Kidney (tissue), 14 donors: Measurements from ENCODE around the gene ALPG. TPM values are rescaled to one million over a fixed set of nuclear protein-coding genes. Genes with fewer than 3 reads are reported as not detected.
"Not testable (repeated sequence)": the region's sequence is repeated elsewhere in the genome, so short reads cannot be mapped to it uniquely, and the experiment has no call there.

Experiments
- DNase-seq, 5 donors: peaks; one replicate each; pipeline ENCODE4 v3.0.0-alpha.2; 2013 to 2020
- FAIRE-seq: peaks from 2 replicates; lab custom pipeline; 2012; peaks lifted over from hg19 to GRCh38; lab: Jason Lieb, UNC
- H3K27ac ChIP-seq, 2 donors: one replicate each; pipeline ENCODE4 v1.7.0; 2013; ENCODE audit warnings: low read depth in 2 of 2, low read length in 2 of 2, inconsistent platforms in 1 of 2
- H3K27me3 ChIP-seq: one replicate; pipeline ENCODE4 v1.7.1; 2013; ENCODE audit warnings: low read length, inconsistent platforms; ENCODE audit not compliant: control insufficient read depth, insufficient read depth
- H3K36me3 ChIP-seq, 3 donors: one replicate each; pipeline versions ENCODE4 v1.7.0 to v1.7.1; 2013; ENCODE audit warnings: low read length in 3 of 3, control low read depth in 1 of 3, inconsistent platforms in 1 of 3; ENCODE audit not compliant: insufficient read depth in 3 of 3, control insufficient read depth in 2 of 3
- H3K4me1 ChIP-seq, 3 donors: one replicate each; pipeline versions ENCODE4 v1.7.0 to v1.7.1; 2013; ENCODE audit warnings: low read length in 3 of 3, inconsistent platforms in 1 of 3, low read depth in 1 of 3; ENCODE audit not compliant: control insufficient read depth in 2 of 3, insufficient read depth in 2 of 3
- H3K4me3 ChIP-seq, 3 donors: one replicate each; pipeline versions ENCODE4 v1.7.0 to v1.8.1; 2013; ENCODE audit warnings: low read length in 3 of 3, control low read depth in 1 of 3, inconsistent platforms in 1 of 3
- H3K9ac ChIP-seq, 3 donors: one replicate each; pipeline versions ENCODE4 v1.7.0 to v1.7.1; 2013; ENCODE audit warnings: low read length in 3 of 3, control low read depth in 1 of 3, inconsistent platforms in 1 of 3
- H3K9me3 ChIP-seq, 3 donors: one replicate each; pipeline versions ENCODE4 v1.7.0 to v1.7.1; 2013; ENCODE audit warnings: low read length in 3 of 3, control low read depth in 1 of 3, inconsistent platforms in 1 of 3; ENCODE audit not compliant: control insufficient read depth in 2 of 3, insufficient read depth in 1 of 3
- intact Hi-C: fragments of 100-400 bp; cut with DNase I; formaldehyde crosslinking; loops from one replicate; pipeline ENCODE4 v1.11.1; 2022
- polyA plus RNA-seq: library from polyadenylated mRNA; stranded (reverse); fragments of 350-450 nt; fragmentation: Illumina TruSeq; extraction: RNeasy Lipid Tissue Mini Kit (QIAGEN cat#74804); gene quantifications from one replicate; pipeline ENCODE4 v1.2.3, GENCODE V29; 2014; ENCODE audit warnings: low read depth, low replicate concordance; ENCODE audit not compliant: insufficient read depth
- total RNA-seq: library from RNA; stranded (reverse); fragmentation: NEBNext Ultra II Directional; extraction: Animal tissue kit (Norgen Biotek cat#: 25700); gene quantifications from one replicate; pipeline ENCODE4 v1.2.1, GENCODE V29; 2021
- TF ChIP-seq, protein P1 (sequence below): IDR thresholded peaks from 3 replicates; pipeline ENCODE4 v1.5.1; 2012; ENCODE audit warnings: mild to moderate bottlenecking, moderate library complexity, borderline replicate concordance; ENCODE audit not compliant: insufficient read depth; ENCODE audit errors: extremely low read depth
- donor health status: control.
- donor health status: control.
- donor health status: control.
- donor health status: control.
- donor health status: control.
- donor health status: DM: yes; HTN: yes; CAD: no.
- donor health status: Normal renal cell carcinoma (clear cell type).

The ALPG gene
- total and polyA plus RNA-seq, 2 donors from 2014 or later, result not detected

DNA sequence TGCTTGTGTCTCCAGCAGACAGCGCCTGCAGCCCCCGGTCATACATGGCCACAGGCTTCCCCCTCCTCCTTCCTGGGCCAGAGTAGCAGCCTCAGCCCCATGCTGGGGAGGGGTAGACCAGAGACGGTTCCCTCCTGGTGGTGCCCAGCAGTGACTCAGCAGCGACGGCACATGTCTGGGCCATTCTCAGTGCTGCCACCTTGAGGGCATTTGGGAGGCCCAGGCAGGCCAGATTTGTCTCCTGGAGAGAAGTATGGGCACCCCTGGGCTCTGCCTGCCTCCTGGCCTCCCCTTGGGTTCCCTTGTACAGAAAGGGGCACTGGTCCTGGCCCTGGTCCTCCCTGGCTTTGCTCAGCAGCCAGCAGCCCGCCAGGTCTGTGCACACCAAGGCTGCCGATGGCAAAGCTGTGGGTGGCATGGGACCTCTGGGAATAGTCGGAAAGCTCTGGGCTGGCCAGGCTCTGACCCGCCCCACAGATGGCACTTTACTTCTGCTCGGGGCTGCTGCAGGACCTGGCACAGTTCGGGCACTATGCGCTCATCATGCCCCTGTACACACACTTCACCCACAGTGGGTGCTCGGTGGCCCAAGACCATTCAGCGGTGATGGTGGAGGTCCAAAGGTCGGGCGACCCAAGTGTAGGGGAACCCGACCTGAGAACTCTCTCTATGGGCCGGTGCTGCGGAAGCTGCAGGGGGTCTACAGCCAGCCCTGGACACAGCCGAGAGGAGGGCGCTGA, 37.9 kb downstream of the ALPG start:
- peak in 1 of 5 donors; percentile 54 for DNase-seq

DNA sequence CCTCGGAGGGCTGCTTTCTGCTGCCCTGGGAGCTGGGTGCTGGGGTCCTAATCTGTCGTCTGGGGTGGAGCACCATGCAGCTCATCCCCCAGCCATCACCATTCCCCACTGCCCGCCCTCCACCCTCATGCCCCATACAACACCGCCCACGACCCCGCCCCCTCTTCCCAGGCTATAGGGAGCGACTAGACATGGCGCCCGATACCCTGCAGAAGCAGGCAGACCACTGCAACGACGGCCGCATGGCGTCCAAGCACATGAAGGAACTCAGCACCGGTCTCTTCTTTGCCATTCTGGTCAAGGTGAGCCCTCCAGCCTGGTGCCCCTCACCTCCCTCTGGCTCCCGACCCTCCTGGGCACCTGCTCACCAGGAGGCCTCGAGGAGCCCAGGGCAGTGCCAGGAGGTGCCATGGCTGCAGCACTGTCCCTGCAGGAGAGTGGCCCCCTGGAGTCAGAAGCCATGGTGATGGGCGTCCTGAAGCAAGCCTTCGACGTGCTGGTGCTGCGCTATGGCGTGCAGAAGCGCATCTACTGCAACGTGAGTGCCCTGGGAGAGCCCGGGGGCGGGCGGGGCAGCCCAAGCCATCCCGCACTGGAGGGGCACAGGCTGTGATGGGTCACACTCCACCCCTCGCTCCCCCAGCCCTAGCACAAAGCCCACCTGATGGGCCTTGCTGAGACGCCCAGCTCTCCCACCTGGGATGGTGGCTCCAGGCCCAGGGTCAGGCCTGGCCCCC, 38.7 kb downstream of the ALPG start:
- DNase-seq, result peak in 1 of 5 donors; percentile 43
- intact Hi-C loops, H3K36me3 ChIP-seq, H3K4me1 ChIP-seq, H3K27ac ChIP-seq, FAIRE-seq, H3K27me3 ChIP-seq, H3K4me3 ChIP-seq, H3K9me3 ChIP-seq, H3K9ac ChIP-seq: not testable (repeated sequence)

More for the DNA sequence above, 37.9 kb downstream of the ALPG start:
- no peak overlapping the region for H3K9ac ChIP-seq
- no peak overlapping the region for H3K27ac ChIP-seq
- no peak overlapping the region for H3K4me3 ChIP-seq
- no peaks in the 10 kb centered on the region for H3K9me3 ChIP-seq
- intact Hi-C loops, result no loop called here
- H3K4me1 ChIP-seq, result peaks cover 0 to 8% (median 3%) of the 10 kb centered on the region in 3 donors
- H3K36me3 ChIP-seq, result no peaks in the 10 kb centered on the region
- TF ChIP-seq, protein P1, sequence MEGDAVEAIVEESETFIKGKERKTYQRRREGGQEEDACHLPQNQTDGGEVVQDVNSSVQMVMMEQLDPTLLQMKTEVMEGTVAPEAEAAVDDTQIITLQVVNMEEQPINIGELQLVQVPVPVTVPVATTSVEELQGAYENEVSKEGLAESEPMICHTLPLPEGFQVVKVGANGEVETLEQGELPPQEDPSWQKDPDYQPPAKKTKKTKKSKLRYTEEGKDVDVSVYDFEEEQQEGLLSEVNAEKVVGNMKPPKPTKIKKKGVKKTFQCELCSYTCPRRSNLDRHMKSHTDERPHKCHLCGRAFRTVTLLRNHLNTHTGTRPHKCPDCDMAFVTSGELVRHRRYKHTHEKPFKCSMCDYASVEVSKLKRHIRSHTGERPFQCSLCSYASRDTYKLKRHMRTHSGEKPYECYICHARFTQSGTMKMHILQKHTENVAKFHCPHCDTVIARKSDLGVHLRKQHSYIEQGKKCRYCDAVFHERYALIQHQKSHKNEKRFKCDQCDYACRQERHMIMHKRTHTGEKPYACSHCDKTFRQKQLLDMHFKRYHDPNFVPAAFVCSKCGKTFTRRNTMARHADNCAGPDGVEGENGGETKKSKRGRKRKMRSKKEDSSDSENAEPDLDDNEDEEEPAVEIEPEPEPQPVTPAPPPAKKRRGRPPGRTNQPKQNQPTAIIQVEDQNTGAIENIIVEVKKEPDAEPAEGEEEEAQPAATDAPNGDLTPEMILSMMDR, result peak; percentile 14
- H3K27me3 ChIP-seq, result no peaks in the 10 kb centered on the region
- no peak for FAIRE-seq

DNA sequence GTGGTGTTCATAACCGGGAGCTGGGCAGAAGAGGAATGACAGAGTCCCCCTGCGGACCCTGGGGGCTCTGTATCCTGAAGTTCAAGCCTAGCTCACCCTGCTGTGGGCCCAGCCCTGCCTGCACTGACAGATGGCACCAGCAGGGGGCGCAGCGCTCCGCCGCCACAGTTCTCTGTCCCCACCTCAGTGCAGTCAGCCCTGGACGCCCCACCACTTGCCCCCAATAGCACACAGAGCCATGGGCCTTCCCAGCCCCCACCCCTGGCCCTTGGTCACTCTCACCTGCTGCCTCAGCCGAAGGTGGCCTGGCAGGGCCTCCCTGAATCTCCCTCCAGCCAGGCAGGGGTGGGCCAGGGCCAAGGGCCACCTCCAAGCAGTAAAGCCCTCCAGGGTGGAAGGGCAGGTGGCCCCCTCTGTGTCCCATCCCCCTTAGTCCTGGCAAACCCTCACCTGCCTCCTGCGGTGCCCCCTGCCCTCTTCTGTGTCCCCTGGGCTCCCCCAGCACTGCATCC, 39.7 kb downstream of the ALPG start:
- intact Hi-C loops, H3K36me3 ChIP-seq, H3K4me3 ChIP-seq, H3K4me1 ChIP-seq, H3K9me3 ChIP-seq, H3K27me3 ChIP-seq, H3K27ac ChIP-seq, FAIRE-seq, H3K9ac ChIP-seq: not testable (repeated sequence)
- DNase-seq, result peak in 1 of 5 donors; percentile 55

DNA sequence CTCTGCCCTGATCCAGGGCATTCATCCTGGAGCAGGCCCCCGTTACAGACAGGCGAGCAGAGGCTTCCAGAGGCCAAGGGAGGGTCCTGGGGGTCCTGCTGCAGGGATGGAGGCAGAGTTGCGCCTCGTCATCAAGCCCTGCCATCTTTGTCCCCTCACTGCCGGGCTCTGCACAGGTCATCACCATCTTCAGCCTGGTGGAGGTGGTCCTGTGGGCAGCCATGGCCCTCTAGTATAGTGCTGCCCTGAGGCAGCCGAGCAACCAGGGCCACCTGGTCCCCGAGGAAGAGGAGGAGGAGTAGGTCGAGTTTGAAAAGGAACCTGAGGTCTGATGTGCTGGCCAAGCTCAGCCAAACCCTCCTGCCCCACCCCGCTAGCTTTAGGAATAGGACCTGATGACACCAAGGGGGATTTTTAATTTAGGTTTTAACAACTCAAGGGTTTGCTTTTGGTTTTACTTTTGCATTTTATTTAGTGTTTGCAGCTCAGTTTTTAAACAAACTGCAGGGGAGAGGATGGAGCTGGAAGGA, 40.5 kb downstream of the ALPG start:
- no peaks in the 10 kb centered on the region for H3K27me3 ChIP-seq
- no peak overlapping the region for H3K9ac ChIP-seq
- intact Hi-C loops, result no loop called here
- peak overlapping the region in 1 of 2 donors; percentile 68 for H3K27ac ChIP-seq
- H3K4me3 ChIP-seq, result no peak overlapping the region
- H3K36me3 ChIP-seq, result no peaks in the 10 kb centered on the region
- no peaks in the 10 kb centered on the region for H3K9me3 ChIP-seq
- TF ChIP-seq, protein P1, result no peak
- DNase-seq (peak in 1 of 5 donors; percentile 45), FAIRE-seq (no peak)
- H3K4me1 ChIP-seq, result peaks cover 0 to 8% (median 3%) of the 10 kb centered on the region in 3 donors
